Measurements from ENCODE around the gene FLT3.

Gene FLT3

DNA sequence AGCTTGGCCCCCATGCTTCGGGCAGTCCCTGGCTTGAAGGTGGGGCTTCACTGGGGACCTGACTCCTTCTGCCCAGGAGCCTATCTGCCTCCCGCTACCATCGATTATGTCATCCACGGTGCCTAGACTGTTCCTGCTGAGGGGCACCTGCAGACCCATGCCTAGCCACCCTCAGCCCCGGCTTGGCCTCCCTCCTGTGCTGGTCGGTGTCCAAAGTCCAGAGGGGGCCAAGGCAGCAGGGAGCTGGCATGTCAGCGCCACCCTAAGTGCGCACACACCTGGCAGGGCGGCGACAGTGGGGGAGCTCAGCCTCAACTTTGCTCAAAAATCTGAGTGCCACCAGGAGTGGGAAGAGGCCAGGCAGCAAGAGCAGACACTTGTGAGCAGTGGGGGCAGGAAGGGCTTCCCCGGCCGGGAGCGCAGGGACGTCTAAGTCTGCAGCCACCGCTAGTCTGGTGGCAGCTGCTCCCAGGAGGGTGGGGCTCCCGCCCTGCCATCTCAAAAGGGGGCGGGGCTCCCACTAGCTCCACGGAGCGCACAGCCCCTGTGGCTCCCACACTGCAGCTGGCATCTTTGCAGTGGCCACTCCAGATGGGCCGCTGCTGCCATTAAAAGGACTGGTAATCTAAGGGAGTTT lies 98.4 kb downstream of the FLT3 start:
- no peak for DNase-seq (ENCODE audit: low read depth in 1 of 2, low spot score in 1 of 2)
- no peak for TF ChIP-seq JUND (IDR thresholded peaks at IDR 0.05; ENCODE audit: low read depth)
- in situ Hi-C loops (cut with HindIII; ENCODE audit: low pct_unique_long_range_greater_than_20kb, low sequenced_read_pairs): no loop called here

DNA sequence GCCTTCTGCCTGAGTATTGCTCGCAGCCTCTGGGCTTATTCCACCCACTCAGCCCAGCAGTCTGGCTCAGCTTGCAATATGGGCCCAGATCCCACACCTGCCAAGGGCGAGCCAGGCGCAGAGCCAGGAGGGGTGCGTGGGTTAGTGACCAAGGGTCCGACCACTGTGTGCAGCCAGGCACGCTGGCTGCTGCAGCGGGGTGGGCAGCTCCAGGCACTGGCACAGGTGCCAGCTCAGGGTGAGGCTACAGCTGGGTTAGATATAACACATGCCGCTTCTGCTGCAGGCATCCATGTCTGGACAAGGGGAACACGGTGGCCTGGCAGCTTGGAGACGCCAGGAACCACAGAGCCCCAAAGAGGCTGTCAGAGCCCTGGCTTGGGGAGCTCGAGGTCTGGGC lies 99.3 kb downstream of the FLT3 start:
- TF ChIP-seq JUND (IDR thresholded peaks at IDR 0.05; ENCODE audit: low read depth): no peak
- DNase-seq (ENCODE audit: low read depth in 1 of 2, low spot score in 1 of 2): no peak
- in situ Hi-C loops (cut with HindIII; ENCODE audit: low pct_unique_long_range_greater_than_20kb, low sequenced_read_pairs): no loop called here

GRCh38 chr13:28000567-28000966 lies 99.8 kb downstream of the FLT3 start:
- DNase-seq (ENCODE audit: low read depth in 1 of 2, low spot score in 1 of 2): no peak
- TF ChIP-seq JUND (IDR thresholded peaks at IDR 0.05; ENCODE audit: low read depth): no peak
- in situ Hi-C loops (cut with HindIII; ENCODE audit: low pct_unique_long_range_greater_than_20kb, low sequenced_read_pairs): no loop called here

DNA sequence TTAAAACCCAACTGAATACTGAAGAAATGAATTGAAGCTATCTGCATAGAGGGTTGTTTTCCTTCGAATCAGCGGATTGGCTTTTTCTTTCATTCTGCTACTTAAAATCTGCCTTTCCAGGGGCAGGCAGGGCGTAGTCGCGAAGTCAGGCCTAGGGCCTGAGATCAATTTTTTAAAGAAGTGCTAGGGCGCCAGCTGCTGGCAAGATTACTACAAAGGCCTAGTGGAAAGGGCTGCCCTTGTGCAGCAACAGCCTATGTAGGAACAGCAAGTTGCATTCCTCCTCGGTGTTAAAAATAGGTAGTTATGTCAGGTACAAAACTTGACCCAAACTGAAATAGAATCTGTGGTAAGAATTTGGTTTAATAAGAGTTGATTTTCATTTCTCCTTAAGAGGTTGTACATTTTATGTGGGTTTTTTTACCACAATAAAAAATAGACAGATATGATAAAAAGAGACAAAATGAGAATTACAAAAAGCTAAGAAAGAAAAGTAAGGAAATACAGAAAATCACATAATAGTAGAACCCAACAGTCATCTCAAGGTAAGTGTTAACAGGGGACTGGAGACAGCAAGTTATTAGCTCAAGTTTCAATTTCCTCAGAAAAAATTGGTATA lies 102.4 kb downstream of the FLT3 start:
- in situ Hi-C loops (cut with HindIII; ENCODE audit: low pct_unique_long_range_greater_than_20kb, low sequenced_read_pairs): no loop called here
- TF ChIP-seq JUND (IDR thresholded peaks at IDR 0.05; ENCODE audit: low read depth): no peak
- DNase-seq (ENCODE audit: low read depth in 1 of 2, low spot score in 1 of 2): peak in 1 of 2 experiments; percentile 71

DNA sequence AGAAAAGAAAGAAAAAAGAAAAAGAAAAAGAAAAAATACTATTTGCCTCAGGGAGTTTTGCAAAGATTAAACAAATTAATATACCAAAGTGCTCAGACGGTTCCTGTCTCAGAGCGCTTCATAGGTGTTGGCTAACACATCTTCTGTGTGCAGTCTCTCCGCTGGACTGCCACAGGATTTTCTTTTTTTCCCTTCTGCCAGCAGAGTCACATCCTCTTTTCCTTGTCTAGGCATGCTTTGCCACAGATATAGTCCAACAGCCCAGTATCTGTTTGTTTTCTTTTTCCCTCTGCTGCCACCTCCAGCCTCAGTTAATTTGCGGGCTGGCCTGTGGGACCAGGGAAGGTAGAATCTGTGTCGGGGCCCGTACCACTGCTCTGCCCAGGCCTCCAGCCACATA lies 108.5 kb downstream of the FLT3 start:
- in situ Hi-C loops (cut with HindIII; ENCODE audit: low pct_unique_long_range_greater_than_20kb, low sequenced_read_pairs): no loop called here
- no peak for DNase-seq (ENCODE audit: low read depth in 1 of 2, low spot score in 1 of 2)

DNA sequence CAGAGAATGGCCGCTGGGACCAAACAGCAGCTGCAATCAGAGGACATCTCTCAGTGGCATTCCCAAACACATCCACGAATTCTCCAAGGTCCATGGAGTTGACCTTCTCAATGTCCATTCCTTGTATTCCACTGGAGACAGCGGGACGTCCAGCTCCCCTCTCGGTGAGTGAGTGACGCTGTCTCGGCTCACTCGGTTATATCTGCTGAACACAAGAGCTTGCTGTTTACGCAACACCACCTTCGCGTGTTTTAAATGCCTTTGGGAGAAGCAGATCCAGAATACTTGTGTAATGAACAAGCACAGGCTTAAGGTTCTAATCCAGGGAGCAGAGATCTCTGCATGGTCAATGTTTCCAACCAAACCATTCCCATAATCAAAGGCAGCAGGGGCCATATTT lies 111.9 kb downstream of the FLT3 start, which contains the start of gene URAD:
Gene URAD (minus strand): TSS at position 174 of the 400 bp plus-strand sequence. CDS start 56 bp downstream, at position 118.
- DNase-seq (ENCODE audit: low read depth in 1 of 2, low spot score in 1 of 2): peak in 1 of 2 experiments; percentile 45
- in situ Hi-C loops (cut with HindIII; ENCODE audit: low pct_unique_long_range_greater_than_20kb, low sequenced_read_pairs): no loop called here
- no peak for TF ChIP-seq JUND (IDR thresholded peaks at IDR 0.05; ENCODE audit: low read depth)

More for the DNA sequence above, 108.5 kb downstream of the FLT3 start:
- TF ChIP-seq JUND (IDR thresholded peaks at IDR 0.05; ENCODE audit: low read depth): no peak

DNA sequence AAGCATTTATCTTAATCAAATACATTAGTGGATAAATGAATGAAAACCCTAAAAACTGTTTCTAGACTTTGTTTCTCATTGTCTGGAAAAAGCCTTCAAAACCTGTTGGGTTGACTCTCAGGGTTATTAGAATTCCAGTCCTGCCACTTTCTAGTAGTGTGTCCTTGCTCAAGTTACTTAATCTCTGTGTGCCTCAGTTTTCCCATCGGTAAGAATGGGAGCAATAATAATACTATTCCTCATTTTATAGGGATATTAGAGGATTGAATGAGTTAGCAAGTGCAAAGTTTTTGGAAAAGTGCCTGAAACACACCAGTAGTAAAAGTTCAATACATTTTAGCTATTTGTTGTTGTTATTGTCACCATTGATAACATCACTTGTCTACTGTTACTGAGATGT lies 114.8 kb downstream of the FLT3 start:
- no peak for TF ChIP-seq JUND (IDR thresholded peaks at IDR 0.05; ENCODE audit: low read depth)
- in situ Hi-C loops (cut with HindIII; ENCODE audit: low pct_unique_long_range_greater_than_20kb, low sequenced_read_pairs): no loop called here
- no peak for DNase-seq (ENCODE audit: low read depth in 1 of 2, low spot score in 1 of 2)

DNA sequence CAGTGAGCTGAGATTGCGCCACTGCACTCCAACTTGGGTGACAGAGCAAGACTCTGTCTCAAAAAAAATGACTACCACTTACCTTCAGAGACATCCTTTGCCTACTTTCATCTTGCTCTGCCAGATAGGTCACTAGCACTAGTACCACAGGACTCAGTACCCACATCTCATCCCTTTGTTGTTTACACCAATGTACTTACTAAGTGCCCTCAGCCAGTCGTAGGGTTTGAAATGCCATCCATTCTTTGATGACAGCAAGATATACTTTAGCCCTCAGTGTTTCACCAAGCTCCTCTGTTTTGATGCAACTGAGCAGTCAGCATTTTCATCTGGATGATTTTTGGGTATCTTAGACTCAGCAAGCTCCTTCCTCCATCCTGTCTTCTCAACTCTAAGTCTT lies 118.0 kb downstream of the FLT3 start:
- no peak for TF ChIP-seq JUND (IDR thresholded peaks at IDR 0.05; ENCODE audit: low read depth)
- in situ Hi-C loops (cut with HindIII; ENCODE audit: low pct_unique_long_range_greater_than_20kb, low sequenced_read_pairs): no loop called here
- no peak for DNase-seq (ENCODE audit: low read depth in 1 of 2, low spot score in 1 of 2)

DNA sequence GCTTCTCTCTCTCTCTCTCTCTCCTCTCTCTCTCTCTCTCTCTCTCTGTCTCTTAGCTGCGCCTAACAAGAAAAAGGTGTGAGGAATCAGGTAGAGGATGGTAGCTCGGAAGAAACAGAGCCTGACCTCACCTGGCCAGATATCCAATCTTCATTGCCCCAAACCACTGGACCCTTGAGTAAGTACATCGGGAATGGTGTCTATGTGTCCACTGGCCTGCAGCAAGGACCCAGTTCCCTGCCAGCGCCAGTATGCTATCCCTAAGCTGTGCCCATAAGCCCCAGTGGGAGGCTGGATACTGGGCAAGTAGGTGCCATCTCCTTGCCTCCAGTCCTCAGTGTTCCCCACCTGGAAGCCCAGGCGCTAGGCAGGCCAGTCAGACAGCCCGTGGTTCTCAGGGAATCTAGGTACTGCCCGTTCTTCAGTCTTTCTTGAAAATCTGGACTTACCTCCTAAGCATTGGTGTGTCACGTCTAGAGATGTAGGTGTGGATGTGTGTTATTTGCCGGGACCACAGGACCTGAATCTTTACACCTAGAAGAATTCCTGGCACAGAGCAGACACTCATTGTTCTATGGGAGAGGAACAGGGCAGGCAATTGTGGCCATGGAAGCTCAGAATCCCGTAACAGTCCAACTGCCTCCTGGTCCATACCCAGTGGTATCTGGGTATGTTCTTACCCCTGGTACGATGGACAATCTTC lies 119.2 kb downstream of the FLT3 start:
- no peak for DNase-seq (ENCODE audit: low read depth in 1 of 2, low spot score in 1 of 2)
- in situ Hi-C loops (cut with HindIII; ENCODE audit: low pct_unique_long_range_greater_than_20kb, low sequenced_read_pairs): no loop called here
- no peak for TF ChIP-seq JUND (IDR thresholded peaks at IDR 0.05; ENCODE audit: low read depth)

DNA sequence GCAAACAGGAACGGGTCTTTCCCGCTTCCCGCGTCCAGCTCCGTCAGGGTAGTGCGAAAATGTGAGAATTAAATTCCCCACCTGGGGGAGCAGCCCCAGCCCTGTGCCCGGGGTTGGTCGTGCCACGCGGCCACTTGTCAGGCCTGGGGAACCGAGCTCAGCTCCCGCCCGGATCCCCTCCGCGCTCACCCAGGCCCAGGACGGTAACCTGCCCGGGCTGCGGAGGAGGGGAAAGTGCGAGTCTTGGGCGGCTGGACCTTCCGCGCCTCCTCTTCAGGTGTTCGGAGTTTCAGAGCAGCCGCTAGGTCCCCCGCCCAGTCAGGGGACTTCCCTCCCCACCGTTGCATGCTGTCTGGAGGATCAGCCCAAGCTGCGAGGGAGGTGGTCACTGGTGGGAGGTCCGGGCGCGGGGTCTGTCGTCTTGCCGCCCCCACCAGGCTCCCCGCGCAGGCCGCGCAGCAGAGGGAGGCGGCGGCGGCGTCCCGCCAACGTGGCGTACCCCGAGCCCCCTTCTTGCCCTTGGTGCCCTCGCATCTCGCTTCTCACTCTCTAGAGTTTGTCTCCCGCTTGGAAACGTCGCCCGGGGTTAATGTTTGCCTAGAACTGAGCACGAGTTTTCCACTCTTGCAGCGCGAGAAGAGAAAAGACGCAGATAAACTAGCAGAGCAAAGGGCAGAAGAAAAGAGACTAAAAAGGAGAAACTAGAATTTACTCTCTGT lies 119.9 kb downstream of the FLT3 start:
- no peak for TF ChIP-seq JUND (IDR thresholded peaks at IDR 0.05; ENCODE audit: low read depth)
- in situ Hi-C loops (cut with HindIII; ENCODE audit: low pct_unique_long_range_greater_than_20kb, low sequenced_read_pairs): no loop called here
- DNase-seq (ENCODE audit: low read depth in 1 of 2, low spot score in 1 of 2): no peak

DNA sequence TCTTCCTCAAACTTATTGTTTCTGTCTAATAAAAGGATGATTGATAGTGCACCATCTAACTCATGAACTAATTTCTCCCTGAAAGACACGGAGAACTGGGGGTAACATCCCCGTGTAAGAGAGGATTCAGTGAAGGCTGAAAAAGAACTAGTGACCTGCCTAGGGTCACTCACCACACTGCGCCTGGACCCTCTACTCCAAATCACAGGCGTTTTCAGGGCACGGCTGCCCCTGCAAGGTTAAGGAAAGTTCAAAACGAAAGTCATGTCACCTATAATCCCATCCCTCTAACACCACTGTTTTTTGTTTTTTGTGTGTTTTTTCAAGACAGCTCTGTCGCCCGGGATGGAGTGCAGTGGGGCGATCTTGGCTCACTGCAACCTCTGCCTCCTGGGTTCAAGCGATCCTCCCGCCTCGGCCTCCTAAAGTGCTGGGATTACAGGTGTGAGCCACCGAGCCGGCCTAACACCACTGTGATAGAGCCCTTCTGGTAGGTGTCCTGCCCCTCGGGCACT lies 120.6 kb downstream of the FLT3 start:
- no peak for DNase-seq (ENCODE audit: low read depth in 1 of 2, low spot score in 1 of 2)
- in situ Hi-C loops (cut with HindIII; ENCODE audit: low pct_unique_long_range_greater_than_20kb, low sequenced_read_pairs): no loop called here
- TF ChIP-seq JUND (IDR thresholded peaks at IDR 0.05; ENCODE audit: low read depth): no peak

DNA sequence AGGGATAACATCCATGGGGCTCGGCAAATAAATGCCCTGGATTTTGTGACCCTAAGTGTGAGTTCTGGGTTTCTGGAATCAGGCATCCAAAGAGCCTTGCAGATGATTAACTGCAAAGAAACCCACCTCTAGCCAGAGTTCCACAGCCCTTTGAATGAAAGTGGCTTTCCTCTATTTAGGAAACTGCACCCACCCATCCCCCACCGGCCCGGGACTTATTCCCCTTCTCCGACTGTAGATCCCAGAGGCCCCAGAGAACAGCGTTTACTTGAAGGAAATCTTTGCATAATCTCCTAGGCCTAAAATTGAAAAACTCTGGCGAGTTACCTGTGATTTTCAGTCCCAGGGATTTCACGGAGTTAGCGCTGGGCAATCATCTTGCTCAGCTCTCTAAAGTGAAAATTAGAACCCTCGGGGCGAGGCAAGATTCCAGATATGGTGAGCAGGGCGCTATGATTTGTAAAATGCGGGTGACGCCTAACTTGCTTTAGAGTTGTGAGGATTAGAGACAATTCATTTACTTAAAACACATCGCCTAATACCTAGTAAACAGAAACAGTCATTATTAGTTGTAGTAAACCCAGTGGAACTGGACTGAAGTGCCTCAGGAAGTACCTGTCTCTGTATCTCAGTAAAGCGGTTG lies 121.3 kb downstream of the FLT3 start:
- no peak for DNase-seq (ENCODE audit: low read depth in 1 of 2, low spot score in 1 of 2)
- in situ Hi-C loops (cut with HindIII; ENCODE audit: low pct_unique_long_range_greater_than_20kb, low sequenced_read_pairs): no loop called here
- TF ChIP-seq JUND (IDR thresholded peaks at IDR 0.05; ENCODE audit: low read depth): no peak
